GM19395 (cell line): Measurements from ENCODE around the gene NCAM1.

Experiments used
- ATAC-seq: cut with Tn5 transposase; IDR thresholded peaks from one replicate; pipeline ENCODE4 v1.9.1; 2021; ENCODE audit warnings: mild to moderate bottlenecking, moderate library complexity; ENCODE audit not compliant: unreplicated experiment

The NCAM1 gene

DNA sequence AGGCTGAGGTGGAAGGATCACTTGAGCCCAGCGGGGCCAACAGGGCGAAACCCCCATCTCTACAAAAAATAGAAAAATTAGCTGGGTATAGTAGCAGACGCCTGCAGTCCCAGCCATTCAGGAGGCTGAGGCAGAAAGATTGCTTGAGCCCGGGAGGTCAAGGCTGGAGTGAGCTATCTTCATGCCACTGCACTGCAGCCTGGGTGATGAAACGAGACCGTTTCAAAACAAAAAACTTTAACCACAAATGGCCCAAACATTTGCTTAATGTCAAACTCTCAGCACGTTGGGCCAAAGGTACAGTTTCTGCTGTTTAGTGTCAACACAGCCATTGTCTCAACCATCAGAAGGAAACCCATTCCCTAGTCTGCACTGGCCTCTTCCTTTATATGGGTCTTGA is 284.0 kb downstream of the NCAM1 start:
- no peak for ATAC-seq

DNA sequence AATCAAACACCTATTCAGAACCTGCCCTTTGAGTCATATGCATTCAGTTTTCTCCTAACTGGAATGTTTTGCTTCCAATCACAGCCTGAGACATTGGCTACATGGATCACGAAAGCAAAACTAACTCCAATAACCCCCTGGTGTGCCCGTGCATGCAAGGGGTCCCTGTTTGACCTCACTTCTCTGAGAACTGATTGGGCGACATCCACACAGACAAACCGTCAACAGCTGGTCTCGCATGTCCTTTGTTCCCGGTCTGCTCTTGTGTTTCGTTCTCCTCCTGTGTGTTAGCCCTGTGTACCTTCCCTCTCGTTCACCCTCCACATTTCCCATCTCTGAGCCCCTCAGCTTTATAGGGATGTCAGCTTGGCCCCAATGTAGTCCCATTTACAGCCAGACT is 286.0 kb downstream of the NCAM1 start:
- no peak for ATAC-seq

DNA sequence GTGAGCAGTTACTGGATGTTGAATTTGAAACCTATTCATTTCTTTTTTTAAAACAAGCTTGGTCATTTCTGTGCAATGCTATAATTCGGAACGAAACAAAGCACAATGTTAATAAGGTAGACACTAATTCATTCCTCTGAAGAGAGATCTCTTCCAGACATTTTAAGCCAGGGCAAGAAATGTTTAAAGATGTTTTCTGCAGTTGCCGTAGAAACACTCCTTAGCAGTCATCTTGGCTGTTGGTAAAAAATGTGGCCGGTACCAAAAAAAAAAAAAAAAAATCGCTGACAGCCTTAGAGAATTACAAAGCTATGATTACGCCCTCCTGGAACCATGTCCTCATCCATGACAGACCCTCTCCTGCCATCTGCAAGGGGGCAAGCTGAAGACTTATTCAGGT is 286.7 kb downstream of the NCAM1 start:
- no peak for ATAC-seq

DNA sequence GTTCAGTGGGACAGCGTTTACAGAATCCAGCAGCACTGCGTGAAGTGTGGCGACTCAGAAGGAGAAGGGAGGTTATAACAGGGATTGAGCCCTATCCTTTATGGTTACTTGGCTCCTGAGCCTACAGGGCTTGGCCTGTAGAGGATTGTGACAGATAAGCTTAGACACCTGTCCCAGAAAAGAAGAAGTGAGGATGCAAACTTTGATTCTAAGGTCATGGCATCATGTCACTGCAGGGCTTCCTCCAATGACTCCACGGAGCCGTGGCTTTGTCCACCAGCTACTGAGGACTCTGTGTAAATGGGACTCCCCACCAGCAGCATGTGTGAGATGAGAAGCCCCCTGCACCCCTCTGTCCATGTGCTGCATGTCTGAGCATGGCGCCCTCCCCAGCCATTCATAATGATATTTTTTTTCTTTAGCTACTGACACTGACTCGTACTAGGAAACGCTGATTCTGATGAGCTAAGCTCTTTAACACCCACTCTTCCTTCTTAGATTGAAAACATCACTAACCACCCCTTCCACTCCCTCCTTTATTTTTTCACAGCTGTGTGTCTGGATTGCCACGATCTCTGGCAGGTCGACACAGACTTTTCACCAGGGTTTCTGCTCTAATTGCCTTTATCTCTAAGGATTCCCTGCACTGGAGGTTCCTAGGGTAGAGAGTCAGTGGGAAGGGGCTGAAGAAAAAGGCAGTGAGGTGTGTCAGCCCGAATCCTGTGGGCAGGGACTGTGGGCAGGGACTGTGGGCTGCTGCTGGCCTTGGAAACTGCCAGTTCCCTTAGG is 287.7 kb downstream of the NCAM1 start:
- ATAC-seq = no peak

GRCh38 chr11:113249491-113249763 is 288.2 kb downstream of the NCAM1 start:
- no peak for ATAC-seq

GRCh38 chr11:113249786-113250185 is 288.6 kb downstream of the NCAM1 start:
- ATAC-seq = no peak

DNA sequence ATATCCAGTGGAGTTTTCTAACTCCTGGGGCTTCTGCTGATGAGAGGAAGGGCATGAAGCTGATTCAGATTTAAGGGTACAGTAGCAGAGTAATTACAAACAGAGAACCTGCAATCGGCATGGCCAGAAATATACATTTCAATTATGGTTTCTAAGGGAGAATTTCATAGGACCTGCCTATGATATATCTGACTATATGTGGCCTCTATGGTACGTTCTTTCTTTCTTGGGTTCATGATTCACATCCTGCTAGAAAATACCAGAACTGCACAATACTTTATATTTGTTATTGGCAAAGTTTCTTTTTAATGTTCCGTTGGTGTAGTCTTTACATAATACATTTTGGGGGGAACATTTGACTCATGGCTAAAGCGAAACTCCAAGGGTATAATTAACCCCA is 290.1 kb downstream of the NCAM1 start:
- no peak for ATAC-seq

DNA sequence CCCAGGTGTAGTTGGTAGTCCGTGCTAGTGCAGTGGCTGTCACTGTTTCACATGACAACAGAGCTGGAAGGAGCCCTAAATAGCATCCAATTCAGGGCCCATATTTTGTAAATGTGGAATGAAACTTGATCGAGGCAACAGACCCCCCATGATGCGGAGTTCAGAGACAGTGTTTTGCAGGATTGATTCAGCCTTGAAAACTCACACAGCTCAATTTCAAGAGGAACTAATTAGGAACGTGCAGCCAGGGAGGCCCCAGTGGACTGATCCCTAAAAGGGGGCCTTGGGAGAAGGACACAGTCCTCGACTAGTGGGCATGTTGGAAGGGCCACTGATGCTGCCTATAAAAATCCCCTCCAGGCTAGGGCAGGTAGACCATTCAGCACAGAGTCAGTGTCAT is 292.2 kb downstream of the NCAM1 start:
- ATAC-seq = no peak

DNA sequence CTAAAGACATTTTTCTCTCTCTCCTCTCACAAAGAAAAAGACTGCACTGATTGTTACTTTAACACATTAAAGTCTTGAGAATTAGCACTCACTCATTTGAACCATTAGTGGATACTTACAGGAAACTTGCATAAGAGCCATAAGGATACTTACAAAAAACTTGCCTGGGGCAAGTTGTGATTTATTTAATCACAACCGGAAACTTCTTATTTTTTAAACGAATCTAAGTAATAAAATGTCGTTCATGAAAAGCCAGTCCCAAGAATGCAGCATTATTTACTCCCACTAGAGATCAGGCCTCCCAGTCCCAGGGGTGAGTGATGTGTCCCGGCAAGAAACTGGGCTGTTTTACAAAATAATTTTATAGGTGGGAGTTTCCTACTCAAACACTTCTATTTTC is 293.9 kb downstream of the NCAM1 start:
- ATAC-seq = no peak

DNA sequence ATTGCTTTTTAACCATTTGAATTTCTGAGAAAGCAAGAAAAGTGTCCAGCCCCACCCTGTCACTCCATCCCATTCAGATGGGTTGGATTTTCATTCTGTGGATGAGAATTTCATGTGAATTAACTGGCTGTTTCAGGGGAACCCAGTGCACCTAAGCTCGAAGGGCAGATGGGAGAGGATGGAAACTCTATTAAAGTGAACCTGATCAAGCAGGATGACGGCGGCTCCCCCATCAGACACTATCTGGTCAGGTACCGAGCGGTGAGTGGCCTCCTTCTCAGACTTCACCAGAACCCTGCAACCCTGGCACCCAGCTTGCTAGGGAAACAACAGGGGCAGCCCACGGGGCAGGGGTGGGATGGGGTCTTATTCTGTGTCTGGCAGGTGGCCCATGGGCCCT is 294.5 kb downstream of the NCAM1 start:
- ATAC-seq = no peak

DNA sequence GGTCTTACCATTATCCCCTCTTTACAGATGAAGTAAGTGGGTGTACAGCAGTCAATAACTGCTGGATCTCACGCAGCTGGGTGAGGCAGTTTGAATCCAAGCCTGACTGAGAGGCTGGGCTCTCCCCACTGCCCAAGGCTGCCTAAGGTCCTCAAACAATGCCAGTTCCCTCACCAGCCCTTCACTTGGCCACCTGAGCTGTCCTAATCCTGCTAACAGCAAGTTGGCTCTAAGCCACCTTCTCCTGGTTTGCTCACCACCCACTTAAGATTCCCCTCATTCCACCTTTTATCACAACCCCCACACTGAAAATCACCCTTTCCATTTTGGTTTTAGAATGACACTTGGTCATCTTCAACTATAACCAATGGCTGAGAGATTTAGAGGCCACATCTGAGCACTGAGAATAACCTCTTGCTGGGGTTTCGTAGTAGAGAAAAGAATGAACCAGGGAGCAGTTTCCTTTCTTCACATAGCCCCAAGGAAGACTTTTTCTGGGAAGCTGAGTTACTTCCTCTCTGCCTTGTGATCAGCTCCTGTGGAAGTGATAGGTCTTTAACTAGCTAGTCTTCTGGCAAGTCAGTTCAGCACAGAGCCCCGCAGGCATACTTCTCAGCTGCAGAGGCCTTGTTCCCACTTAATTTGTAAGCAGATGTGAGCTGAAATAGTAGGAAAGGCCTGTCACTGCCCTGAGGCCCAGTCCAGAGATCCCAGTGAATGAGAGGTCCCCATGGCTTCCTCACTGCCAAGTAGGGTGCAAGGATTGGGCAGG is 295.4 kb downstream of the NCAM1 start:
- no peak for ATAC-seq

DNA sequence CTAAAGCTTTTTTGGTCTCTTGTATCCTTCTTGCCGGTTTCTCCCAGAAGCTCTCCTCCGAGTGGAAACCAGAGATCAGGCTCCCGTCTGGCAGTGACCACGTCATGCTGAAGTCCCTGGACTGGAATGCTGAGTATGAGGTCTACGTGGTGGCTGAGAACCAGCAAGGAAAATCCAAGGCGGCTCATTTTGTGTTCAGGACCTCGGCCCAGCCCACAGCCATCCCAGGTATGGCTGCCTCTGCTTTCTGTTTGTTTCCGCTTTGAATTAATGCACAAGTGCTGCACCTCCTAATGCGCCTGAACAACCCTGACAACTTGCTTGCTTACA is 298.8 kb downstream of the NCAM1 start:
- no peak for ATAC-seq

- no peak for ATAC-seq
Measured at GRCh38 chr11:113260541-113260940, 299.3 kb downstream of the NCAM1 start.

DNA sequence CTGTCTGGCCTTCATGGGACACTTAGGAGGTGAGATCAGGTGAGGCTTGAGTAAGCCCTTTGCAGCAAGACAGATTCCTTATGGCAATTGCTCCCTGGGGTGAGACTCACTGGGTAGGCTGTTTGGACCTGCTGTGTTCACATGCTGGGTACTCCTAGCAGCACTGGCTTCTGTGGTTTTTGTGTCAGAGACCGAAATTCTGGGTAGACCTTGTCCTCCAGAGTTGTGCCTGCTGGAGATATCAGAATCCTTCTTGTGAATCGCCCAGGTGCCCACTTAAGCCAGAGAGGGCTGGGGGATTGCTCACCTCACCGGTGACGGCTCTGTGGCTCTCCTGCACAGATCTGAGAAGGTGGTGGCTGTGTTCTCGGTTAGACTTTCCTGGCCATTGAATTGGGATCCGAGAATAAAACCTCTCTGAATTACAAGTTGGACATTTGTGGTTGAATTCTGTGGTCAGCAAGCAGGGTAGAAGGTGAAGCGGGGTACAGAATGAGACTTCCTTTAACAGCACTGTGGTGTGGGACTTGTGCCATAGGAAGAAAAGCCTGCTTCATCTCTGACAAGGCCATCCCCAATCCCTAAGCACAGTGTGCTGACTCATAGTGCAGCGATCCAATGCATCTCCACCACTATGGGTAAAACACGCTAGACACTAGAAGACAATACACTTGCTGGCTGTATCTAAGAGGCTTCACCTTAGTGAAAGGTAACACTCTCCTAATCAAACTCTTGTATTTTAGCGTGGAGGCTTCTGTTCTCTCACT is 300.7 kb downstream of the NCAM1 start:
- ATAC-seq = no peak

DNA sequence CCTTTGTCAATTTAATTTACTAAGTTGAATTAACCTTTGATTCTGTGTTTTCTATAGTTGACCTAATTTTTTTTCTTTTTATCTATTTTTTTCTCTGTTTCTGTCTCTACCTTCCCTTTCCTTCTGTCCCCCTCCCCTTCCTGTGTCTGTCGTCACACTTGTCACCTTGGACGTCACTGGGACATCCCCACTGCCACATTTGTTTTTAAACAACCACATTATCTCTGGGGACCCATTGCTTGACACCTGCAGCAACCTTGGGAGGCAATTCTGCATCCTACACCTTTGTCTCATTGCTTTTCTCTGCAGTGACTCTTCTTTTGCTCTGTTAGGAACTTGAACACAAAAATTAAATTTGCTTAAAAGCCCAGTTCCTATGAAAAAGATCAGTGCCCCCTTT is 301.4 kb downstream of the NCAM1 start:
- ATAC-seq = no peak

- ATAC-seq = no peak
Measured at GRCh38 chr11:113263458-113264259, 302.4 kb downstream of the NCAM1 start.

DNA sequence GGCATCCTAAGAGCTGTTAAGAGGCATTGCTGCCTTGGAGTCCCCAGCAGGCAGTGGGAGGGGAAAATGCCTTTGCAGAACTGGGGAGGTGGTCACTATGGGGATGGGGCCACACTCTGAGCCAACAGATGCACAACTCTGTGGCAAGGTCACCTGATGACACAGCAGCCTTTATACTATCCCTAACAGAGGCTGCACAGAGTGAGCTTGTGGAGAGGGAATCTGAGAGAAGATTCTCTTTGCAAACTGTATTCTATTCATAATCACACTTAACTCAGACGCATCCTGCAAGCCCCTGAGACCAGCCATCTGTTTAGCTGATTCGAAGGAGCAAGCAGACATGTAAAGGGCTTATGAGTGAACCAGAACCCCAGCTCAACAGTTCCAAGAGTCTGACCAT is 304.1 kb downstream of the NCAM1 start:
- ATAC-seq = no peak

- no peak for ATAC-seq
Measured at GRCh38 chr11:113267493-113267892, 306.3 kb downstream of the NCAM1 start.

DNA sequence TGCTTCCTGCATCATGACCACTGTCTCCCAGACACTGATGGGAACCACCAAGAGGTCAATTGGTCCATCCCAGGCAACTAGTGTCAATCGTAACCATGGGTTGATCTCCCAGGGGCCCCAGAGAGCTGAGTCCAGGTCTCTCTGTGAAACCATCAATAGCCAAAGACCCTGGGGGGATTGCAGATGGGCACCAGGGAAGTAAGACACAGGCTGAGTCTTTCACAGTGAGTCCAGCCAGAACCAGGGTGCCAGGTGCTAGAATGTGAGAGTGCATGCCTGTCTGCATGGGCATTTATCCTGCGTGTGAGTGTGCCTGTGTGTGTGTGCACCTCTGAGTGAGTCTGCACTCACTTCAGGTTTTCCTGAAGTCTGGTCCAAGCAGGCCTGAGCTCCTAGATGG is 307.9 kb downstream of the NCAM1 start:
- ATAC-seq = no peak

GRCh38 chr11:113269636-113270035 is 308.4 kb downstream of the NCAM1 start:
- ATAC-seq = no peak

DNA sequence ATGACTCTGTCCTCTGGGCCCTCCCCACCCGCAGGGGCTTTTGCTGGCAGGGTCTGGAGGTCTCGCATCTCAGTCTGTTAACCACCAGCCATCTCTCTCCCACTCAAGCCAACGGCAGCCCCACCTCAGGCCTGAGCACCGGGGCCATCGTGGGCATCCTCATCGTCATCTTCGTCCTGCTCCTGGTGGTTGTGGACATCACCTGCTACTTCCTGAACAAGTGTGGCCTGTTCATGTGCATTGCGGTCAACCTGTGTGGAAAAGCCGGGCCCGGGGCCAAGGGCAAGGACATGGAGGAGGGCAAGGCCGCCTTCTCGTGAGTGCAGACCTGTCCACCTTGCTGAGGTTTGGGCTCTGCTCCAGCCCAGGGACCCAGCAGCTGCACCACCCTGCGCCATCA is 308.9 kb downstream of the NCAM1 start:
- no peak for ATAC-seq
